Chondrocyte (in vitro differentiated cells): ENCODE results near the gene HEATR3. TPM values are rescaled to one million over a fixed set of nuclear protein-coding genes. Genes with fewer than 3 reads are reported as not detected.
A peak's percentile ranks its signal among the peaks of the same experiment; 100 is the strongest.

Source experiments
- DNase-seq: peaks from one replicate; pipeline ENCODE4 v3.0.0; 2021; ENCODE audit warnings: mixed read lengths, low spot score
- H3K27ac Mint-ChIP-seq: one replicate; pipeline ENCODE4 v1.8.0; 2021; ENCODE audit warnings: mild to moderate bottlenecking, moderate library complexity, mixed read lengths; ENCODE audit not compliant: unreplicated experiment
- H3K27me3 Mint-ChIP-seq: 2 replicates; pipeline ENCODE4 v1.8.0; 2021; ENCODE audit warnings: low read depth, mixed read lengths
- H3K36me3 Mint-ChIP-seq: 2 replicates; pipeline ENCODE4 v1.8.0; 2021; ENCODE audit warnings: low read depth, mixed read lengths
- H3K4me1 Mint-ChIP-seq: 2 replicates; pipeline ENCODE4 v1.8.0; 2021; ENCODE audit warnings: low read depth, mild to moderate bottlenecking, mixed read lengths
- H3K4me3 Mint-ChIP-seq: one replicate; pipeline ENCODE4 v1.8.0; 2021; ENCODE audit warnings: mild to moderate bottlenecking, moderate library complexity, mixed read lengths; ENCODE audit not compliant: unreplicated experiment
- H3K9me3 Mint-ChIP-seq: 2 replicates; pipeline ENCODE4 v1.8.0; 2021; ENCODE audit warnings: low read depth, mixed read lengths
- CTCF ChIP-seq: fragments of 200-600 bp; sonication (generic); IDR thresholded peaks from 2 replicates; pipeline ENCODE4 v1.5.0; 2021; ENCODE audit warnings: antibody characterized with exemption, mild to moderate bottlenecking, moderate library complexity
- total RNA-seq: library from RNA; stranded (reverse); gene quantifications from 3 replicates; pipeline ENCODE4 v1.2.1, GENCODE V29; 2021

Gene HEATR3
- total RNA-seq, 1 donor from 2014 or later, result 17.3 TPM

GRCh38 chr16:50096791-50097190 is 31.0 kb downstream of the HEATR3 start:
- Mint-ChIP-seq H3K9me3 (no peaks in the 10 kb centered on the region), H3K36me3 (peaks cover 16% of the 10 kb centered on the region), H3K4me3 (no peak overlapping the region), H3K4me1 (peaks cover 6% of the 10 kb centered on the region), H3K27me3 (no peaks in the 10 kb centered on the region), H3K27ac (peak overlapping the region; percentile 73)
- DNase-seq, result no peak
- peak; percentile 28 for TF ChIP-seq CTCF

- peaks cover 21% of the 10 kb centered on the region for H3K36me3 Mint-ChIP-seq
- TF ChIP-seq CTCF, result no peak
- no peak overlapping the region for H3K27ac Mint-ChIP-seq
- peaks cover 11% of the 10 kb centered on the region for H3K4me1 Mint-ChIP-seq
- no peak overlapping the region for H3K4me3 Mint-ChIP-seq
- H3K9me3 Mint-ChIP-seq, result no peaks in the 10 kb centered on the region
- DNase-seq, result no peak
- H3K27me3 Mint-ChIP-seq, result no peaks in the 10 kb centered on the region
Measured at GRCh38 chr16:50099957-50100648, 34.3 kb downstream of the HEATR3 start.

- DNase-seq, result no peak
- Mint-ChIP-seq H3K27me3 (no peaks in the 10 kb centered on the region), H3K36me3 (peaks cover 25% of the 10 kb centered on the region), H3K27ac (peak overlapping the region; percentile 9), H3K9me3 (no peaks in the 10 kb centered on the region), H3K4me1 (peaks cover 4% of the 10 kb centered on the region), H3K4me3 (no peak overlapping the region)
- TF ChIP-seq CTCF, result no peak
Measured at GRCh38 chr16:50102051-50102746, 36.4 kb downstream of the HEATR3 start.

- H3K4me1 Mint-ChIP-seq, result peaks cover 4% of the 10 kb centered on the region
- no peaks in the 10 kb centered on the region for H3K9me3 Mint-ChIP-seq
- H3K27ac Mint-ChIP-seq, result peak overlapping the region; percentile 22
- no peaks in the 10 kb centered on the region for H3K27me3 Mint-ChIP-seq
- no peak for TF ChIP-seq CTCF
- peaks cover 26% of the 10 kb centered on the region for H3K36me3 Mint-ChIP-seq
- no peak overlapping the region for H3K4me3 Mint-ChIP-seq
- DNase-seq, result no peak
Measured at GRCh38 chr16:50103764-50104163, 38.0 kb downstream of the HEATR3 start.

- no peaks in the 10 kb centered on the region for H3K9me3 Mint-ChIP-seq
- H3K27ac Mint-ChIP-seq, result no peak overlapping the region
- no peaks in the 10 kb centered on the region for H3K27me3 Mint-ChIP-seq
- H3K4me3 Mint-ChIP-seq, result no peak overlapping the region
- no peaks in the 10 kb centered on the region for H3K36me3 Mint-ChIP-seq
- H3K4me1 Mint-ChIP-seq, result peaks cover 5% of the 10 kb centered on the region
- TF ChIP-seq CTCF, result no peak
- no peak for DNase-seq
Measured at GRCh38 chr16:50114357-50115129, 48.8 kb downstream of the HEATR3 start.
